Activated T-cell treated with anti-CD3 and anti-CD28 coated beads for 48 hours (primary cell): Measurements from ENCODE around the gene RASGRF1.

Source experiments
- DNase-seq: peaks from one replicate; pipeline ENCODE4 v3.0.0-alpha.2; 2020; ENCODE audit warnings: low read depth

RASGRF1 gene

GRCh38 chr15:79066391-79067071 is 24.0 kb downstream of the RASGRF1 start:
- DNase-seq: no peak

- no peak for DNase-seq
These were observed 24.7 kb downstream of the RASGRF1 start for GRCh38 chr15:79065706-79066376.

DNA sequence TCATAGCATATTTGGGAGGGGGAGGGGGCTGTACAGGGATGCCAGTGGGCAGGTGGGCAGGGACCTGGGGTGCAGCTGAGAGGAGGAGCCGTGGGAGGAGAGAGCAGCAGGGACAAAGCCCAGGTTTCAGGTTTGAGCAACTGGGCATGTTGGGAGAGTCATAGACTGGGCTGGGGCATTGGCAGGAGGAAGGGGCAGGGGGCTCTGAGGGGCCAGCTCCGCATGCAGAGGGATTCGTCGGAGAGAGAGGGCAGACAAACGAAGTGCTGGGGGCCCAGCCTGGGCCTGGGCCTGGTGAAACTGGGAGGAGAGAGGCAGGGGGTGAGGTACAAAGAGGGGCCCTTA is 25.2 kb downstream of the RASGRF1 start:
- no peak for DNase-seq

DNA sequence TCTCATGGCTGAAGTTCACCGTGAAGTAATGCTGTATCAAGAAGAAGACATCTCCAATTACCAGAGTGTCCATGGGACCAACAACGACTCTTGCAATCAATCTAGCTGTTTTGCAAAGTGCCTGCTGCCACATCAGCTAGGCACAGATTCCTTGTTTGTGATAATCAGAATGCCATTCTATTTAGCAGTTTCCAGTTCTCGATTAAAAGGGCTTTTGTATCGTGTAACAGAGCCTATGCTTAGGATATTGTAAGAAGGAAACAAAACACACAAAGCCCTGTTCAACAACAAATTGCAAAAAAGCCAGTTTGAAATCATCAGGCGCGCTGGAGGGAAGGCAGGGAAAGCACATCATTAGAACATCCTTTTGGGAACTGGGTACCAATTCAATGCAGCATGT is 26.1 kb downstream of the RASGRF1 start:
- no peak for DNase-seq

DNA sequence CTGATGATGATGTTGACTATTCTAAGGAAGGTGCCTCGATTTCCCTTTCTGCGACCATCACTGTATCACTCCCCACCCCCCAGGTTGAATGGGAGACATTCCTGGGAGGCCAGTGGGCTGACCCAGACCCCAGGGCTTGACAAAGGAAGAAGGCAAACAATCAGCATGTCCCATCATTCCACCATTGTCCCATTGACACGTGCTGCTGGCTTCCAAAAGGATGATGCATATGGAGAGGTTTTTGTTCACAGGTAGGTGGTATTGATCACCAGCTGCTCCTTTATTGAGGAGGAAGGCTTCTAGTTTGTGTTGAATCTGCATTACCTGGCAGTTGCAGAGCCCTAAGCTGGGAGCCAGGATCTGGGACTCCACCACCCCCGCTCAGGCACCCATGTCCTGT is 30.4 kb downstream of the RASGRF1 start:
- no peak for DNase-seq

DNA sequence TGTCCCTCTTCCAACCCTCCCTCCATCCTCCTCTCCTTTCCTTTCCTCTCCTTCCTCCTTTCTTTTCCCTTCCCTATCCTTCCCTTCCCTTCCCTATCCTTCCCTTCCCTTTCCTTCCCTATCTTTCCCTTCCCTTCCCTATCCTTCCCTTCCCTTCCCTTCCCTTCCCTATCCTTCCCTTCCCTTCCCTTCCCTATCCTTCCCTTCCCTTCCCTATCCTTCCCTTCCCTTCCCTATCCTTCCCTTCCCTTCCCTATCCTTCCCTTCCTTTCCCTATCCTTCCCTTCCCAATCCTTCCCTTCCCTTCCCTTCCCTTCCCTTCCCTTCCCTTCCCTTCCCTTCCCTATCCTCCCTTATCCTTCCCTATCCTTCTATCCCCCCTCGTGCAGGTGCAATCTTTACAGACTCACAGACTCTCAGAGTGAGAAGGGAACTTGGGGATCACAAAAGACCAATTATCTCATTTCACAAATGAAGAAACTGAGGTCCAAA is 31.5 kb downstream of the RASGRF1 start:
- DNase-seq: no peak

GRCh38 chr15:79058260-79058850 is 32.2 kb downstream of the RASGRF1 start:
- no peak for DNase-seq

GRCh38 chr15:79057050-79057449 is 33.5 kb downstream of the RASGRF1 start:
- no peak for DNase-seq

DNA sequence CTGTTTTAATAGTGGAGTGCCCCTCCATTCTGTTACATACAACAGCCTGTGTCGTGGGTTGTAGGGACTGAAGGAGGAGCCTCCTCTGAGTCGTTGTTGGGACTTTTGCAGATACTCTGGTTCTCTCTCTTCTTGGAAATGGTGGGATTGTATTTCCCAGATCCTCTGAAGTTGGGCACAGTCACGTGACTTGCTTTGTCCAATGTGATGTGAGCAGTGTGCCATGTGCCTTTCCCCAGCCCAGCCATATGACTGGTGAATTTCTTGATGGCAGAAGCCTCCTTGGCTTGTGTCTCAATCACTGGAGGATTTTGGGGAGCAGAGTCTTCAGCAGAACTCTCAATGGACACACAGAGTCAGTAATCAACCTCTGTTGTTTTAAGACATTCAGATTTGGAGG is 36.2 kb downstream of the RASGRF1 start:
- no peak for DNase-seq

GRCh38 chr15:79053894-79054293 is 36.7 kb downstream of the RASGRF1 start:
- DNase-seq: no peak

- DNase-seq: no peak
These were observed 38.4 kb downstream of the RASGRF1 start for GRCh38 chr15:79051941-79052731.

DNA sequence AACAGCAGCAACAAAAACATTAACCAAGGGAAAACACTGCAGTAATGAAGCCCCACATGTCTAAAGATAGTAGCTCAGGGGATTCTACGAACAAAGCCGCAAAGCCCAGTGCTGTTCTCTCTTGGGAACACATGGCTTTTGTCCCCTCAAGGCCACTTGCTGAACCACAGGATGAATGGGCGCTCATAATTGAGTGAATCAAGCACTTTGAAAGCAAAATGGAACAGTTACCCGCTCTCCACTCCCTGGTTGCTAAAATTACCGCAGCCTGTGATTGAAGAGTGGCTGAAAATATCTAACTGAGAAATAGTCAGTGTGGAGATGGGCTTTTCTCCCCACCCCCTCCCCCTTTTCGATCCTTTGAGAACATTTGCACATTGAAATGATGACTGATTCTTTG is 39.6 kb downstream of the RASGRF1 start:
- DNase-seq: no peak

GRCh38 chr15:79050341-79050740 is 40.2 kb downstream of the RASGRF1 start:
- no peak for DNase-seq

GRCh38 chr15:79049416-79049815 is 41.2 kb downstream of the RASGRF1 start:
- no peak for DNase-seq

DNA sequence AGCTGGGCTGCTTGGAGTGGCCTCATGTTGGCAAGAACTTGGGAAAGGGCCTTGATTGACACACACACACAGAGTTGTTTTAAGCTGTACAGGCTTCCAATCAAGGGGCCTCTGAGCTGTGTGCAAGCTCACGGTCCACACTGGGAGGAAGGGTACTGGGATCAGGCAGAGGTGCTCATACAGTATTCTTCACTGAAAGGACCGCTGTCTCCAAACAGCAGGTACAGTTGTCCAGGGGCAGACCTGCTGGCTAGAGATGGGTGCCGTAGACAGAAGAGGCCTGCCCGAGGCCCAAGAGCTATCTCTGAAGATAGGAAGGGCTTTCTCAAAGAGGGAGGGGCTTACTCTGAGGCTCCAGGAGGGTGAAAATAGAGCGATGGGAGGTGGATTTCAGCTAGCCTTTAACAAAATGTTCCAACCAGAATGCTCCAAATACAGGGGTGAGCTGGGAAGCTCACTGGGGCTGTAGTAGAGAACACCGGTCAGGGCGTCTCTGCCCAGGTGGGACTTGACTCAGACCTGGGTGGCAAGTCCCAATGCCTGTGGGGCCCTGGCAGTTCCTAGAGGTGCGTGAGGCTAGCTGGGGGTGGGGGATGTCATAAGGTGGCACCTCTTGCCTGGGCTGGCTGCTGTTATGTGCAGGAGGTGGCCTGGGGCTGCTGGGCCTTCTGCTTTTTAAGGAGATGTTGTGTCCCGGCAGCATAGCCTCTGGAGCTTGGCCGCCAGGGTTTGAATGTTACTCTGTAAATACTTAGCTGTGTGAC is 42.7 kb downstream of the RASGRF1 start:
- DNase-seq: no peak

- DNase-seq: no peak
These were observed 43.7 kb downstream of the RASGRF1 start for GRCh38 chr15:79046691-79047404.

DNA sequence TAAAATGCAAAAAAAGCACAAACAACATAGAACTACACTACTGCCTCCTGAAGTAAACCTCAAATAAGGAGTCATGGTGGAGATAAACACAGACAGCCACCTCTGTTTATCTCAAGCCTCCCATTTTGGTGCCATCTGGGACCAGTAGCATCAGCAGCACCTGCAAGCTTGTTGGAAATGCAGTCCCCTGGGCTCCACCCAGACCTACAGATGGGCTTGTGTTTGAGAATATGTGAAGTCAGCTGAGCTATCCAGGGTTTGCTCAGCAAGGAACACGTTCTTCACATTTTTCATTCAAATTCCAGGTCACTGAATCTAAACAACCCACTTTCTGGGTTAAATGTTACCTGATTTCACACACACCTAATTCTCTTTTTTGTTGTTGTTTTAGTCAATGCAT is 45.5 kb downstream of the RASGRF1 start:
- DNase-seq: no peak

DNA sequence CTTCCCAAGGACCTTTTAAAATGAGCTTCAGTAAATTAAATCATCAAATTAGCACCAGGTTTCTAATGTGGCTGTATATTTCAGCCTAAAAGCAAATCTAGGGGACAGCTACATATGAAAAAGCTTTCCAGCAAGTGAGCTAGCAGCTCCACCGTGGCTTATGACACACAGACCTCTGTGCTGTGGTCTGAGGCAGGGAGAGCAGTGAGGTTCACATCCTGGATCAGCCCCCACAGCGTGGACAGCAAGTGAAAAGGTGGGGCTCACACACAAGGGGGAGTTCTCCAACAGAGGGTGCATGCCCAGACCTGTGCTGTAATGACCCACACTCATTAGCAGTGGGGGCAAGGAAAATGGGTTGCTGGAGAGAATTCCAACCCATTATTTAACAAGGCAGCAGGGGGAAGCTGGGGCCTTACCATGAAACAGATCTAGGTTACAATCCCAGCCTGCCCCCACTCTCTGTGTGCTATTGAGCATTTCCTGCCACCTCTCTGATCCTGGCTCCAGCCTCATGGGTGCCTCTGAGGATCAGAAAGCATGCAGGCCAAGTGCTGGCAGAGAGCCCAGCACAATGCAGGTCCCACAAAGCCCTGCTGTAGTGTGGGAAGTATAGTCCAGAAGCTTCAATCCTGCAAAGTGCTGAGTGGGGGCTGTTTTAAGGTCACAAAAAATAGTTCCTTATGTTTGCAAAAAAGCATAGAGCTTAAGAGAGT is 48.2 kb downstream of the RASGRF1 start:
- no peak for DNase-seq

GRCh38 chr15:79041601-79042168 is 48.9 kb downstream of the RASGRF1 start:
- no peak for DNase-seq

DNA sequence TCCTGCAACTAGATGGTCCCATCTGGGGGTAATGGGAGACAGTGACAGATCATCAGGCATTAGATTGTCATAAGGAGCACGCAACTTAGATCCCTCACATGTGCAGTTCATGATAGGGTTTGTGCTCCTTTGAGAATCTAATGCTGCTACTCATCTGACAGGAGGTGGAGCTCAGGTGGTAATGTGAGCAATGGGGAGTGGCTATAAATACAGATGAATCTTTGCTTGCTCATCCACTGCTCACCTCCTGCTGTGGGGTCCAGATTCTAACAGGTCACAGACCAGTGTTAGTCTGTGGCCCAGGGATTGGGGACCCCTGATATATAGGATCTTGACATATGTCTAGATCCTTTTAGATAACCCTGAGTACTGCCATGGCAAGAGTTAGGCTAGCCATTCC is 52.7 kb downstream of the RASGRF1 start:
- no peak for DNase-seq
